ENCODE results near the gene TMEM273.

TMEM273 gene

DNA sequence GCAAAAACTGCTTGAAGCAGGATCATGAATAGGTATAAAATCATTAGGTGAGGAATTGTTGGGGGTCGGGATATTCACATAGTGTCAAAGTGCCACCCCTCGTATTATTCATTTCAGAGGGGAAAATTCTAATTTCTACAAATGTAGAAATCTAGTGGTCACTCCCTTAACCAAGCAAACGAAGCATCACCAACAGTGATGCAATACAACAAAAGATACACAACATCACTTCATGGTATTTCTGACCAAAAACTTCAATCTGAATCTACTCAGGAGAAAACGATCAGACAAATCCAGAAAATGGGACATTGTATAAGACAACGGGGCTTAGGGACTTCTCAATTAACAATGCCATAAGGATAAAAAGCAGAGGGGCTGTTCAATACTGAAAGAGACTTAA lies 28.1 kb downstream of the TMEM273 start:
- H3K4me3 ChIP-seq (ENCODE audit: low read depth in 1 of 5, low read length in 5 of 5), result no peak overlapping the region
- no peaks in the 10 kb centered on the region for H3K27me3 ChIP-seq (ENCODE audit: control insufficient read depth in 5 of 5, insufficient read depth in 4 of 5, low read length in 5 of 5)
- peaks cover 0 to 40% (median 13%) of the 10 kb centered on the region in 5 donors for H3K36me3 ChIP-seq (ENCODE audit: control insufficient read depth in 5 of 5, insufficient read depth in 5 of 5, low read length in 5 of 5)
- no peak overlapping the region for H3K27ac ChIP-seq (ENCODE audit: low read depth, low read length)
- peaks cover 0 to 4% (median 3%) of the 10 kb centered on the region in 5 donors for H3K4me1 ChIP-seq (ENCODE audit: control insufficient read depth in 5 of 5, insufficient read depth in 5 of 5, low read length in 5 of 5)
- no peaks in the 10 kb centered on the region for H3K9me3 ChIP-seq (ENCODE audit: control insufficient read depth in 5 of 5, low read length in 5 of 5)
- no peak overlapping the region for H3K9ac ChIP-seq (ENCODE audit: low read length in 5 of 5)

DNA sequence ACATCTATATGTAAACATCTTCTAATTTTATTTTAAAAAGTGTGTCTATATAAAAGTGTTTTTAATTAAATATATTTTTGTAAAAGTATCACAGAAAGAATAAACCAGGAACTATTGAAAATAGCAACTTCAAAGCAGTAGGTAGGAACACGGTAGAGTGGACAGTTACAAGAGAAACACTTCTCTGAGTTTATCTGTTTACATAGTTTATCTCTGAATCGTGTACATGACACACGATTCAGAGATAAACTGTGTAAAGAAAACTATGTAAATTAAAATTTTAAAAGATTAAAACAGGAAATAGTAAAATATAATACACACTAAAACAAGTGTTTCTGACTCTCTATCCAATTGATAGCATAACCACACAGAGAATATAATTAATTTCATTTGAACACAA lies 29.3 kb downstream of the TMEM273 start:
- no peak overlapping the region for H3K4me3 ChIP-seq (ENCODE audit: low read depth in 1 of 5, low read length in 5 of 5)
- H3K4me1 ChIP-seq (ENCODE audit: control insufficient read depth in 5 of 5, insufficient read depth in 5 of 5, low read length in 5 of 5), result peaks cover 0 to 4% (median 3%) of the 10 kb centered on the region in 5 donors
- H3K9ac ChIP-seq (ENCODE audit: low read length in 5 of 5), result no peak overlapping the region
- no peak overlapping the region for H3K27ac ChIP-seq (ENCODE audit: low read depth, low read length)
- H3K9me3 ChIP-seq (ENCODE audit: control insufficient read depth in 5 of 5, low read length in 5 of 5), result no peaks in the 10 kb centered on the region
- H3K36me3 ChIP-seq (ENCODE audit: control insufficient read depth in 5 of 5, insufficient read depth in 5 of 5, low read length in 5 of 5), result peaks cover 0 to 35% (median 12%) of the 10 kb centered on the region in 5 donors
- no peaks in the 10 kb centered on the region for H3K27me3 ChIP-seq (ENCODE audit: control insufficient read depth in 5 of 5, insufficient read depth in 4 of 5, low read length in 5 of 5)

DNA sequence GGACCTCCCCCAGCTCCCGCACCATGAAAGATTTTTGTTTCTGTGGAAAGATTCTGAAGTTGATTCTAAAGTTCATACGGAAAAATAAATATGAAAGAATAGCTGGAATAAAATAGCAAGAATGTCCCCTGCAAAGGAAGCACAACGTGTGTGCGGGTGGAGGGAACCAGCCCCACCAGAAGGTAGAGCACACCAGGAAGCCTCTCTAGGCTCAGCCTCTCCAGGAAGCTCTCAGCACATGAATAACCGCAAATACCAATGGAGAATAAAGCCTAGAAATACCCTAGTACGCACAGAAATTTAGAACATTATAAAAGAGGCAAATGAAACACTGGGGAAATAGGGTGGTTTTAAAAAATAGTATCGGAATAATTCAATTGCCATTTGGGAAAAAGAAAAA lies 29.8 kb downstream of the TMEM273 start:
- Histone ChIP-seq H3K4me1 (ENCODE audit: control insufficient read depth in 5 of 5, insufficient read depth in 5 of 5, low read length in 5 of 5) (peaks cover 0 to 4% (median 3%) of the 10 kb centered on the region in 5 donors), H3K27ac (ENCODE audit: low read depth, low read length) (no peak overlapping the region), H3K9me3 (ENCODE audit: control insufficient read depth in 5 of 5, low read length in 5 of 5) (no peaks in the 10 kb centered on the region), H3K9ac (ENCODE audit: low read length in 5 of 5) (no peak overlapping the region), H3K36me3 (ENCODE audit: control insufficient read depth in 5 of 5, insufficient read depth in 5 of 5, low read length in 5 of 5) (peaks cover 0 to 35% (median 12%) of the 10 kb centered on the region in 5 donors), H3K27me3 (ENCODE audit: control insufficient read depth in 5 of 5, insufficient read depth in 4 of 5, low read length in 5 of 5) (no peaks in the 10 kb centered on the region), H3K4me3 (ENCODE audit: low read depth in 1 of 5, low read length in 5 of 5) (no peak overlapping the region)

DNA sequence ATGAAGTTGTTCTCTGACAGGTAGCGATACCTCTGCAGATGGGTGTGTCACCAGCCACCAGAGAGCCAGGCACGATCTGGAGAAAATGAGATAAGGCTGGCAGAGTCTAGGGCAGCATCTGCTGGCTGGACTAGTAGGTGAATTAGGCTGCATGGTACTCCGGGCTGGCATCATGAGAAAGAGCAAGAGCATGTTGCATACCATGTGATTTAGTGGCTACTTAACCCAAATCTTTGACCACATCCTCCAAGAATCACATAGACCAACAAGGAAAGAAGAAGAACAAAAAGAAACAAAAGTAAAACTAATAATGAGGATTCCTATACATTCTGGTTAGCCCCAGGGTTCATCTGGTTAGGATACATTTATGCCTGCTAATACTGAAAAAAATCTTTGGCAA lies 31.0 kb downstream of the TMEM273 start:
- no peak overlapping the region for H3K9ac ChIP-seq (ENCODE audit: low read length in 5 of 5)
- H3K27ac ChIP-seq (ENCODE audit: low read depth, low read length), result no peak overlapping the region
- peaks cover 0 to 4% (median 3%) of the 10 kb centered on the region in 5 donors for H3K4me1 ChIP-seq (ENCODE audit: control insufficient read depth in 5 of 5, insufficient read depth in 5 of 5, low read length in 5 of 5)
- no peaks in the 10 kb centered on the region for H3K9me3 ChIP-seq (ENCODE audit: control insufficient read depth in 5 of 5, low read length in 5 of 5)
- peaks cover 0 to 29% (median 8%) of the 10 kb centered on the region in 5 donors for H3K36me3 ChIP-seq (ENCODE audit: control insufficient read depth in 5 of 5, insufficient read depth in 5 of 5, low read length in 5 of 5)
- peaks cover 0 to 2% (median 0%) of the 10 kb centered on the region in 5 donors for H3K27me3 ChIP-seq (ENCODE audit: control insufficient read depth in 5 of 5, insufficient read depth in 4 of 5, low read length in 5 of 5)
- H3K4me3 ChIP-seq (ENCODE audit: low read depth in 1 of 5, low read length in 5 of 5), result no peak overlapping the region

DNA sequence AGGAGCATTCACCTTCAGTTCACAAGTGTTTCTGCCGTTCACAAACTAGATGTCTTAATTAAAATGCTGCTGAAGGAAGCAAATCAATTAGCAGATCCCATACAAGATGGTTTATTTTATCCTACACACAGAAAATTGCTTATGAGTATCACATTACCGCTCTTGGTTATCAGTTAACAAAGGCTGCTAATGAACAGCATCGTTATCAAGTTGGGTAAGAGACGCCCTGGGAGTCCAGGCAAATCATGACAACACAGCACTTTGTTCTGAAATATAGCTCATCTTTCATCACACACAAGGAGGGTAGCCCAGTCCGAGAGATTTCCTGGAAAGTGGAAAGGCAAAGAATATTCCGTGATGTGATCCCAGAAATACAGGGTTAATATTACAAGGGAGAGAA lies 33.5 kb downstream of the TMEM273 start:
- H3K9me3 ChIP-seq (ENCODE audit: control insufficient read depth in 5 of 5, low read length in 5 of 5), result no peaks in the 10 kb centered on the region
- no peak overlapping the region for H3K4me3 ChIP-seq (ENCODE audit: low read depth in 1 of 5, low read length in 5 of 5)
- peaks cover 0 to 2% (median 0%) of the 10 kb centered on the region in 5 donors for H3K27me3 ChIP-seq (ENCODE audit: control insufficient read depth in 5 of 5, insufficient read depth in 4 of 5, low read length in 5 of 5)
- peaks cover 0 to 8% (median 2%) of the 10 kb centered on the region in 5 donors for H3K4me1 ChIP-seq (ENCODE audit: control insufficient read depth in 5 of 5, insufficient read depth in 5 of 5, low read length in 5 of 5)
- peaks cover 0 to 22% (median 4%) of the 10 kb centered on the region in 5 donors for H3K36me3 ChIP-seq (ENCODE audit: control insufficient read depth in 5 of 5, insufficient read depth in 5 of 5, low read length in 5 of 5)
- H3K9ac ChIP-seq (ENCODE audit: low read length in 5 of 5), result no peak overlapping the region
- no peak overlapping the region for H3K27ac ChIP-seq (ENCODE audit: low read depth, low read length)

DNA sequence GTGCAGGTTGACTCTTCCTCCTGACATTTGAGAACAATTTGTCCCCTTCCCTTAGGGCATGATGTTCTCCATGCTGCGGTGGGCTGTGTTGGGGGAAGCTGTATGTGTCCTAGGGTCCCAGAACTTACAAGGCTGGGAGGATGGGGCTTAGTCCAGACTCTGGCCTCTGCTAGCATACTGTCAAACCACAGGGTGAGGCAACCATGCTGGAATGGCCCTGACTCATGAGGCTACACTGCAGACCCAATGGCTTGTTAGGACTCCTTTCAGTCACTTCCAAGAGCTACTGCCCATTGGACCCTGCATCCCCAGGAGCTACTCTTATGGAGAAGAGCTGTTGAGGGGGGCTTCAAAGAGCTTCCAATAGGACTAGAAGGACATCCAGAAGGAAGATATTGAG lies 34.2 kb downstream of the TMEM273 start:
- Histone ChIP-seq H3K9me3 (ENCODE audit: control insufficient read depth in 5 of 5, low read length in 5 of 5) (no peaks in the 10 kb centered on the region), H3K4me1 (ENCODE audit: control insufficient read depth in 5 of 5, insufficient read depth in 5 of 5, low read length in 5 of 5) (peaks cover 0 to 8% (median 2%) of the 10 kb centered on the region in 5 donors), H3K4me3 (ENCODE audit: low read depth in 1 of 5, low read length in 5 of 5) (no peak overlapping the region), H3K27me3 (ENCODE audit: control insufficient read depth in 5 of 5, insufficient read depth in 4 of 5, low read length in 5 of 5) (peaks cover 0 to 2% (median 0%) of the 10 kb centered on the region in 5 donors), H3K9ac (ENCODE audit: low read length in 5 of 5) (no peak overlapping the region), H3K36me3 (ENCODE audit: control insufficient read depth in 5 of 5, insufficient read depth in 5 of 5, low read length in 5 of 5) (peaks cover 0 to 22% (median 4%) of the 10 kb centered on the region in 5 donors), H3K27ac (ENCODE audit: low read depth, low read length) (no peak overlapping the region)

DNA sequence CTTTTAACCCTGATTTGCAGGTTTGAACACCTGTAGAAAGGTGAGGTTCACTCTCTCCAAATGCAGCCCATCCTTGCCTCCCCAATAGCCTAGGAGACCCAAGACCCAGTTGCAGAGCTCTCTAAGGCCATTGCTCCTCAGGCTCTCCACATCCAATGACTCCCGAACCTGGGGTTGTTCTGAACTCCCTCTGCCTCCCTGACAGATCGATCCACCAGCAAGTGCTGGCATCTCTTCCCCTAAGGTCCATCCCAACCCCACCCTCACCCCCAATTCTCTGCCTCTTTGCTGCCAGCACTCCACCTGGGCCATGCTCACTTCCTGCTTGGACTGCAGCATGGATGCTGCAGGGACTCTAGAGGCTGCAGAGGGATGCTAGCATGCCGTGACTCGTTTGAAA lies 35.1 kb downstream of the TMEM273 start:
- Histone ChIP-seq H3K36me3 (ENCODE audit: control insufficient read depth in 5 of 5, insufficient read depth in 5 of 5, low read length in 5 of 5) (peaks cover 0 to 22% (median 4%) of the 10 kb centered on the region in 5 donors), H3K4me1 (ENCODE audit: control insufficient read depth in 5 of 5, insufficient read depth in 5 of 5, low read length in 5 of 5) (peaks cover 0 to 8% (median 2%) of the 10 kb centered on the region in 5 donors), H3K27me3 (ENCODE audit: control insufficient read depth in 5 of 5, insufficient read depth in 4 of 5, low read length in 5 of 5) (peaks cover 0 to 2% (median 0%) of the 10 kb centered on the region in 5 donors), H3K9me3 (ENCODE audit: control insufficient read depth in 5 of 5, low read length in 5 of 5) (peaks cover 0 to 3% (median 0%) of the 10 kb centered on the region in 5 donors), H3K27ac (ENCODE audit: low read depth, low read length) (no peak overlapping the region), H3K9ac (ENCODE audit: low read length in 5 of 5) (no peak overlapping the region), H3K4me3 (ENCODE audit: low read depth in 1 of 5, low read length in 5 of 5) (no peak overlapping the region)

DNA sequence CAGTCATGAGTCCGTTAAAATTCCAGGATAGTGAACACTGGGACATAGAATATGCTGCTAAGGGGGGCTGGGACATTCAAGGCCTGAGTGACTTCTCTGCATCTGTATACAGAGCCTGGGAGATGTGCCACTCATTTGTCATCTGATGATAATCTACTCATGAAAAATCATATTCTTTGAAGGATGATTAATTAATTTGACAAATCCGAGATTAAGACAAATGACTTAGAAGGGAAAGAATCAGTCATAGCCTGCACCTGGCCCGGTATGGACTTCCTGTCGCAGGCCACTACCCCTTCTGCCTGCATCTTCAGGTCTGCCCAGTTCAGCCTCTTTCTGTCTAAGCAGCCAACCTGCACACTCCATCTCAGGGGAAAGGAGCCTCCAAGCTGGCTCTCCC lies 35.5 kb downstream of the TMEM273 start:
- Histone ChIP-seq H3K27ac (ENCODE audit: low read depth, low read length) (no peak overlapping the region), H3K4me1 (ENCODE audit: control insufficient read depth in 5 of 5, insufficient read depth in 5 of 5, low read length in 5 of 5) (peaks cover 0 to 8% (median 2%) of the 10 kb centered on the region in 5 donors), H3K36me3 (ENCODE audit: control insufficient read depth in 5 of 5, insufficient read depth in 5 of 5, low read length in 5 of 5) (peaks cover 0 to 22% (median 4%) of the 10 kb centered on the region in 5 donors), H3K9me3 (ENCODE audit: control insufficient read depth in 5 of 5, low read length in 5 of 5) (peaks cover 0 to 4% (median 0%) of the 10 kb centered on the region in 5 donors), H3K4me3 (ENCODE audit: low read depth in 1 of 5, low read length in 5 of 5) (no peak overlapping the region), H3K27me3 (ENCODE audit: control insufficient read depth in 5 of 5, insufficient read depth in 4 of 5, low read length in 5 of 5) (peaks cover 0 to 2% (median 0%) of the 10 kb centered on the region in 5 donors), H3K9ac (ENCODE audit: low read length in 5 of 5) (no peak overlapping the region)

DNA sequence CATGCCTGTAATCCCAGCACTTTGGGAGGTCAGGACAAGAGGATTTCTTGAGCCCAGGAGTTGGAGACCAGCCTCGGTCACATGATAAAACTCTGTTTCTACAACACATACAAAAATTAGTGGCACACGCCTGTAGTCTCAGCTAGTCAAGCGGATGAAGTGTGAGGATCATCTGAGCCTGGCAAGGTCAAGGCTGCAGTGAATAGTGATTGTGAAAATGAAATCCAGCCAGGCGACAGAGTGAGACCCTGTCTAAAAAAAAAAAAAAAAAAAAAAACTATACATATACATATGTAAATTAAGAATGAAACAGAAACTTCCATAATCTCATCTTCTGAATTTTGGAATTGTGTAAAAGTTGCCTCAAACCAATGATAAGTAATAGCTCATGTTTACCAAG lies 36.2 kb downstream of the TMEM273 start:
- Histone ChIP-seq H3K4me3 (ENCODE audit: low read depth in 1 of 5, low read length in 5 of 5) (no peak overlapping the region), H3K36me3 (ENCODE audit: control insufficient read depth in 5 of 5, insufficient read depth in 5 of 5, low read length in 5 of 5) (peaks cover 0 to 18% (median 4%) of the 10 kb centered on the region in 5 donors), H3K4me1 (ENCODE audit: control insufficient read depth in 5 of 5, insufficient read depth in 5 of 5, low read length in 5 of 5) (peaks cover 0 to 8% (median 2%) of the 10 kb centered on the region in 5 donors), H3K27me3 (ENCODE audit: control insufficient read depth in 5 of 5, insufficient read depth in 4 of 5, low read length in 5 of 5) (peaks cover 0 to 2% (median 0%) of the 10 kb centered on the region in 5 donors), H3K9ac (ENCODE audit: low read length in 5 of 5) (no peak overlapping the region), H3K27ac (ENCODE audit: low read depth, low read length) (no peak overlapping the region), H3K9me3 (ENCODE audit: control insufficient read depth in 5 of 5, low read length in 5 of 5) (peaks cover 0 to 10% (median 3%) of the 10 kb centered on the region in 5 donors)

DNA sequence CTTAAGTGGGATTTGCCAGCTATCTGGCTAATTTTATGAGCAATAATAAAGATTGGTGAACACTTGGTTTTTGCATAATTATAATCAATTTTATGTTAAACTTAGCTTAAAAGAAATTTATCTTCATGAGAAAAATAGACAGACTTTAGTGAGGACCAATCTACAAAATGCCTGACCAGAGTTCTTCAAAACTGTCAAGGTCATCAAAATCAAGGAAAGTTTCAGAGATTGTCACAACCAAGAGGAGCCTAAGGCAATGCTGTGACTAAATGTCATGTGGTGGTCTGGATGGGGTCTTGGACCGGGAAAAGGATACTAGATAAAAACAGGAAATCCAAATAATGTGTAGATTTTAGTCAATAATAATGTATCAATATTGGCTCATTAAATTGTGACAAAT lies 36.7 kb downstream of the TMEM273 start:
- no peak overlapping the region for H3K9ac ChIP-seq (ENCODE audit: low read length in 5 of 5)
- H3K9me3 ChIP-seq (ENCODE audit: control insufficient read depth in 5 of 5, low read length in 5 of 5), result peaks cover 0 to 10% (median 3%) of the 10 kb centered on the region in 5 donors
- no peak overlapping the region for H3K27ac ChIP-seq (ENCODE audit: low read depth, low read length)
- peaks cover 0 to 8% (median 2%) of the 10 kb centered on the region in 5 donors for H3K4me1 ChIP-seq (ENCODE audit: control insufficient read depth in 5 of 5, insufficient read depth in 5 of 5, low read length in 5 of 5)
- peaks cover 0 to 13% (median 4%) of the 10 kb centered on the region in 5 donors for H3K36me3 ChIP-seq (ENCODE audit: control insufficient read depth in 5 of 5, insufficient read depth in 5 of 5, low read length in 5 of 5)
- peaks cover 0 to 2% (median 0%) of the 10 kb centered on the region in 5 donors for H3K27me3 ChIP-seq (ENCODE audit: control insufficient read depth in 5 of 5, insufficient read depth in 4 of 5, low read length in 5 of 5)
- H3K4me3 ChIP-seq (ENCODE audit: low read depth in 1 of 5, low read length in 5 of 5), result no peak overlapping the region
